Mesothelial cell of epicardium (in vitro differentiated cells): ENCODE results near the gene BTN1A1. TPM values are rescaled to one million over a fixed set of nuclear protein-coding genes. Genes with fewer than 3 reads are reported as not detected.
A peak's percentile ranks its signal among the peaks of the same experiment; 100 is the strongest.

Source experiments
- DNase-seq, 2 experiments: peaks; one replicate each; pipeline ENCODE4 v3.0.0; 2021; ENCODE audit warnings: low spot score in 2 of 2; ENCODE audit not compliant: unreplicated experiment in 2 of 2
- H3K27ac Mint-ChIP-seq: 2 replicates; pipeline ENCODE4 v1.8.0; 2021; ENCODE audit warnings: mixed read lengths
- H3K27me3 Mint-ChIP-seq: 2 replicates; pipeline ENCODE4 v1.8.0; 2021; ENCODE audit warnings: low read depth, mixed read lengths
- H3K36me3 Mint-ChIP-seq: 2 replicates; pipeline ENCODE4 v1.8.0; 2021; ENCODE audit warnings: mixed read lengths
- H3K4me1 Mint-ChIP-seq: 2 replicates; pipeline ENCODE4 v1.8.0; 2021; ENCODE audit warnings: mixed read lengths
- H3K4me3 Mint-ChIP-seq: 2 replicates; pipeline ENCODE4 v1.8.0; 2021; ENCODE audit warnings: mild to moderate bottlenecking, moderate library complexity, mixed read lengths
- H3K9me3 Mint-ChIP-seq: 2 replicates; pipeline ENCODE4 v1.8.0; 2021; ENCODE audit warnings: mixed read lengths
- total RNA-seq: library from RNA; stranded (reverse); gene quantifications from 3 replicates; pipeline ENCODE4 v1.2.1, GENCODE V29; 2021
- TF ChIP-seq, protein P1 (sequence below): fragments of 200-600 bp; sonication (generic); IDR thresholded peaks from one replicate; pipeline ENCODE4 v1.5.0; 2021; ENCODE audit warnings: antibody characterized with exemption; ENCODE audit not compliant: unreplicated experiment

Gene BTN1A1, protein sequence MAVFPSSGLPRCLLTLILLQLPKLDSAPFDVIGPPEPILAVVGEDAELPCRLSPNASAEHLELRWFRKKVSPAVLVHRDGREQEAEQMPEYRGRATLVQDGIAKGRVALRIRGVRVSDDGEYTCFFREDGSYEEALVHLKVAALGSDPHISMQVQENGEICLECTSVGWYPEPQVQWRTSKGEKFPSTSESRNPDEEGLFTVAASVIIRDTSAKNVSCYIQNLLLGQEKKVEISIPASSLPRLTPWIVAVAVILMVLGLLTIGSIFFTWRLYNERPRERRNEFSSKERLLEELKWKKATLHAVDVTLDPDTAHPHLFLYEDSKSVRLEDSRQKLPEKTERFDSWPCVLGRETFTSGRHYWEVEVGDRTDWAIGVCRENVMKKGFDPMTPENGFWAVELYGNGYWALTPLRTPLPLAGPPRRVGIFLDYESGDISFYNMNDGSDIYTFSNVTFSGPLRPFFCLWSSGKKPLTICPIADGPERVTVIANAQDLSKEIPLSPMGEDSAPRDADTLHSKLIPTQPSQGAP
- 0.09 to 0.11 TPM in 2 of 3 replicates, not detected in the other for total RNA-seq

DNA sequence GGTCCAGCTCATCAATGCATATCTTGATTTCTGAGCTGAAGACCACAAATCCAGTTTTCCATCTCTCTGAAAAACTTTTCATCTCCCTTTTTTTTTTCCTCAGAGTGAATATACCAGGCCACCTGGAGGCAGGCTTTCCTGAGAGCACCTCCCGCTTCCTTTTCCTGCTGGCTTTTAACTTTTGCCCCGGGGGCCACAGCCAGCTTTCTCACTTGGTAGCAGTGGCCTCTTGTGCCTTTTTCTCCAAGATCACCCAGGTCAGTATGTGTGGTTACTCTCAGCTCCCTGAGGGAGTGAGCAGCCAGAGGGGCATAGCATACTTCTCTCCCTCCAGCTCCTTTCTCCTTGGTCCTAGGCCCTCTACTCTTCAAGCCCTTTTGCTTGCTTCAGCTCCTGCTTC, at the start of gene BTN1A1:
TSS of gene BTN1A1 (plus strand) at position 202 of the 400 bp plus-strand sequence. CDS start 984 bp downstream, outside the sequence.
- Mint-ChIP-seq H3K4me3 (no peak within 1 kb of the TSS), H3K27ac (no peak within 1 kb of the TSS), H3K4me1 (peaks cover 9% of the 10 kb centered on the region), H3K36me3 (no peaks in the 10 kb centered on the region), H3K27me3 (peaks cover 72% of the 10 kb centered on the region), H3K9me3 (no peaks in the 10 kb centered on the region)
- TF ChIP-seq, protein P1, sequence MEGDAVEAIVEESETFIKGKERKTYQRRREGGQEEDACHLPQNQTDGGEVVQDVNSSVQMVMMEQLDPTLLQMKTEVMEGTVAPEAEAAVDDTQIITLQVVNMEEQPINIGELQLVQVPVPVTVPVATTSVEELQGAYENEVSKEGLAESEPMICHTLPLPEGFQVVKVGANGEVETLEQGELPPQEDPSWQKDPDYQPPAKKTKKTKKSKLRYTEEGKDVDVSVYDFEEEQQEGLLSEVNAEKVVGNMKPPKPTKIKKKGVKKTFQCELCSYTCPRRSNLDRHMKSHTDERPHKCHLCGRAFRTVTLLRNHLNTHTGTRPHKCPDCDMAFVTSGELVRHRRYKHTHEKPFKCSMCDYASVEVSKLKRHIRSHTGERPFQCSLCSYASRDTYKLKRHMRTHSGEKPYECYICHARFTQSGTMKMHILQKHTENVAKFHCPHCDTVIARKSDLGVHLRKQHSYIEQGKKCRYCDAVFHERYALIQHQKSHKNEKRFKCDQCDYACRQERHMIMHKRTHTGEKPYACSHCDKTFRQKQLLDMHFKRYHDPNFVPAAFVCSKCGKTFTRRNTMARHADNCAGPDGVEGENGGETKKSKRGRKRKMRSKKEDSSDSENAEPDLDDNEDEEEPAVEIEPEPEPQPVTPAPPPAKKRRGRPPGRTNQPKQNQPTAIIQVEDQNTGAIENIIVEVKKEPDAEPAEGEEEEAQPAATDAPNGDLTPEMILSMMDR, result no peak
- DNase-seq, result no peak

DNA sequence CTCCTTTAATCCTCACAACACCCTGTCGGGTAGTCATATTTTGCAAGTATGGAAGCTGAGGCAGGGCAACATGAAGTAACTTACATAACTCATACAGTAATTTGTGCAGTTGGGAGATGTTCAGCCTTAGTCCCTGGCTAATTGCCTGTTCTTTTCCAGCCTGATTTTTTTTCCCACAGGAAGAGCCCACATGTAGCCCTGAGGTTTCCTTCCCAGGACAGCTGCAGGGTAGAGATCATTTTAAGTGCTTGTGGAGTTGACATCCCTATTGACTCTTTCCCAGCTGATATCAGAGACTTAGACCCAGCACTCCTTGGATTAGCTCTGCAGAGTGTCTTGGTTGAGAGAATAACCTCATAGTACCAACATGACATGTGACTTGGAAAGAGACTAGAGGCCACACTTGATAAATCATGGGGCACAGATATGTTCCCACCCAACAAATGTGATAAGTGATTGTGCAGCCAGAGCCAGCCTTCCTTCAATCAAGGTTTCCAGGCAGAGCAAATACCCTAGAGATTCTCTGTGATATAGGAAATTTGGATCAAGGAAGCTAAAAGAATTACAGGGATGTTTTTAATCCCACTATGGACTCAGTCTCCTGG, 47.4 kb upstream of the BTN1A1 start:
- Mint-ChIP-seq H3K4me1 (peaks cover 11% of the 10 kb centered on the region), H3K27ac (no peak overlapping the region), H3K27me3 (peaks cover 18% of the 10 kb centered on the region), H3K4me3 (no peak overlapping the region), H3K9me3 (no peaks in the 10 kb centered on the region), H3K36me3 (peaks cover 6% of the 10 kb centered on the region)
- TF ChIP-seq, protein P1, result no peak
- no peak for DNase-seq

DNA sequence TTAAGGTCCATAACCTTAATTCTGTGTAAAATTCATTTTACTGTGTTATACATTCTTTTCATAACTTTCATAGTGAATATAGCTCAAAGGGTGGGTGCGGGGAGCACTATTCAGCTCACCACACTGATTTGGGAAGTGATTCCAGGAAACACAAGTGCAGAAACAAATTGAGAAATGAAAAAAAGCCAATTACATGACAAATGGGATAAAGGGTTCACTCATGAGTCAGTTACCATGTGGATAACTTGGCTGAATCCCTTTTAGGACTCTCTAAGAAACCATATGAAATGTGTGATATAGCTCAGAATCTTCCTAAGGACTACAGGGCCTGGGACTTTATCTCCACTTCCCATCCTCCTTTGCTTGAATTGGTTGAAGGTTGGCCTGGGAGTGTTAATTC, 45.5 kb upstream of the BTN1A1 start:
- no peak overlapping the region for H3K27ac Mint-ChIP-seq
- H3K36me3 Mint-ChIP-seq, result peaks cover 8% of the 10 kb centered on the region
- peaks cover 21% of the 10 kb centered on the region for H3K4me1 Mint-ChIP-seq
- TF ChIP-seq, protein P1, result no peak
- no peaks in the 10 kb centered on the region for H3K9me3 Mint-ChIP-seq
- peaks cover 11% of the 10 kb centered on the region for H3K27me3 Mint-ChIP-seq
- H3K4me3 Mint-ChIP-seq, result no peak overlapping the region
- no peak for DNase-seq

DNA sequence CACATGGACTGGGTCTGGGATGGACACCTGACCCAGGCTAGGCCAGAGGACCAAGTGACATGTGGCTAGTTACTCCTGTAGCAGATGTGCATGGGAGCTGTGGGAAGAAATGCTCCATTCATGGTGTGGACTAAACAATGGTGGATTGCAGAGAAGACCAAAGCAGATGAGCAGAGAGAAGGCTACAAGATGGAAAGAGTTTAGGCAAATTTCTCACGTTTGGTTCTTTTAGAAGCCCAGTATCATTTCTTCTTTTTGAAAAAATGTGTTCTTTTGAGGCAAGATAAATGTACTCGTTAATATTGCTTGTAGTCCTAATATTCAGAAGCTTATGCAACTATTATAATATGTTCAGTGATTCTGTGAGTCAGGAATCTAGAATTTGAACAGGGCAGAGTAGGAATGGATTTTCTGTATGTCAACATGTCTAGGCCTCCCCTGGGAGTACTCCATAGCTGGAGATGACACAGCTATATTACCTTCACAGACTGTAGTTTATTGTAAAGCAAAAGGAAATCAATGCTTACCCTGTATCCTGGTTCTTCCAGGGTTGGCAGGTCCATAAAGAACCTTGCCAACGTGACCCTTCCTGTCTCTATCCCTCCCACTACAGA, 44.6 kb upstream of the BTN1A1 start:
- H3K27me3 Mint-ChIP-seq, result peaks cover 3% of the 10 kb centered on the region
- no peak overlapping the region for H3K27ac Mint-ChIP-seq
- no peak for DNase-seq
- H3K36me3 Mint-ChIP-seq, result peaks cover 12% of the 10 kb centered on the region
- TF ChIP-seq, protein P1, result no peak
- H3K4me3 Mint-ChIP-seq, result no peak overlapping the region
- peaks cover 30% of the 10 kb centered on the region for H3K4me1 Mint-ChIP-seq
- no peaks in the 10 kb centered on the region for H3K9me3 Mint-ChIP-seq

DNA sequence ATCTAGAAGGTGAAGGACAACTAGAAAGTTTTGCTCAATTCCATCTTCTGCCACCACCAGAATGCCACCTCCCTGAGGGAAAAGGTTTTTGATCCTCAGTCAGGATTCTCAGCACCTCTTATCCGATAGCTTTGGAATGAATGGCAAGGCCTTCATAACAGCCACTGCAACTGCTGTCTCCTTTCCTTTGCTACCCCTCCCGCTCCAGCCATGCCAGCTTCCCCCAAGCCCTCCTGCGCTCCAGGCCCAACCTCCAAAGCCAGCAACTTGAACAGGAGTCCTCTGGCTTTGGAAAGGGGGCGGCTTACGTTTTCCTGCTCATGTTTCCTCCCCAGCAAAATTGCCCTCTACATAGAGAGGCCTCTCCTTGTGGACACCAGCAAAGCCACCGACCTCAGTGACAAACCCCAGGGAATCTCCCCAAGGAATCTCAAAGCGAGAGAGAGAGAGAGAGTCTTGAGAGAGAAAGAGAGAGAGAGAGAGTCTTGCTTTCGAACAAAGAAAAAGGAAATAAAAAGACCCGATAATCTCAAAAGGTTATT, 42.8 kb upstream of the BTN1A1 start:
- no peaks in the 10 kb centered on the region for H3K9me3 Mint-ChIP-seq
- TF ChIP-seq, protein P1, result no peak
- peak in 1 of 2 experiments; percentile 47 for DNase-seq
- H3K27ac Mint-ChIP-seq, result peak overlapping the region; percentile 99
- peaks cover 40% of the 10 kb centered on the region for H3K4me1 Mint-ChIP-seq
- H3K36me3 Mint-ChIP-seq, result peaks cover 19% of the 10 kb centered on the region
- peak overlapping the region; percentile 93 for H3K4me3 Mint-ChIP-seq
- peaks cover 2% of the 10 kb centered on the region for H3K27me3 Mint-ChIP-seq
